Mammary epithelial cell (primary cell): ENCODE measurements around the gene ANKRD62.

Source experiments
- CTCF ChIP-seq, 2 donors: IDR thresholded peaks in 1 of 2; conservative IDR thresholded peaks in 1 of 2; 2 replicates each; pipeline ENCODE4 v1.5.1; 2011 to 2012; ENCODE audit warnings: inconsistent platforms in 2 of 2, low read length in 2 of 2, mild to moderate bottlenecking in 2 of 2, control low read depth in 1 of 2, low read depth in 1 of 2; ENCODE audit not compliant: insufficient read depth in 1 of 2; ENCODE audit errors: extremely low read depth in 1 of 2
- EZH2 ChIP-seq: IDR thresholded peaks from 2 replicates; pipeline ENCODE4 v1.6.1; 2012; ENCODE audit warnings: low read length, inconsistent platforms, borderline replicate concordance

- TF ChIP-seq CTCF (conservative IDR thresholded peaks at IDR 0.05 in 1 of 2, IDR thresholded peaks at IDR 0.05 in 1 of 2; ENCODE audit: extremely low read depth in 1 of 2, insufficient read depth in 1 of 2, low read depth in 1 of 2, low read length in 2 of 2) = no peak
- no peak for TF ChIP-seq EZH2
Measured at GRCh38 chr18:12154361-12154760, 60.7 kb downstream of the ANKRD62 start.
